HCT116 (cell line): Measurements from ENCODE around the gene BLOC1S5. TPM values are rescaled to one million over a fixed set of nuclear protein-coding genes. Genes with fewer than 3 reads are reported as not detected.

Experiments
- ATAC-seq: fragments of 200-7000 bp; cut with Tn5 transposase; 2 replicates; pipeline ENCODE4 v1.9.1; 2020; ENCODE audit warnings: mild to moderate bottlenecking, moderate library complexity
- BruUV-seq: library from RNA; stranded (reverse); fragments of 400-500 nt; replicated peaks from 2 replicates; lab custom pipeline; 2021; lab: Mats Ljungman, UMichigan
- CTCF ChIA-PET: fragments of 300-600 bp; sonication (Branson Sonifier 250); formaldehyde crosslinking; loops from one replicate; lab custom pipeline; 2021; ENCODE audit warnings: antibody characterized with exemption; lab: Charles Lee
- POLR2A ChIA-PET: fragments of 300-600, 350-600 bp; sonication (Branson Sonifier 250); formaldehyde crosslinking; loops from one replicate; lab custom pipeline; 2021; ENCODE audit warnings: antibody characterized with exemption; lab: Charles Lee
- RAD21 ChIA-PET, 2 experiments: fragments of 300-600 bp; sonication (Branson Sonifier 250); formaldehyde crosslinking; loops; one replicate each; lab custom pipeline; 2023; ENCODE audit warnings: low total read pairs in 2 of 2; ENCODE audit not compliant: uncharacterized antibody in 2 of 2, unreplicated experiment in 2 of 2, low non-redundant PET in 1 of 2; lab: Charles Lee
- DNase-seq: peaks from one replicate; pipeline ENCODE4 v3.0.0-alpha.2; 2010; ENCODE audit warnings: low read depth, low spot score
- H2AFZ ChIP-seq: fragments of 200-600 bp; shearing (Covaris generic), sonication (generic); 2 replicates; pipeline ENCODE4 v1.6.1; 2017; ENCODE audit warnings: low read depth, mixed run types, mixed read lengths, antibody characterized with exemption, low read length; ENCODE audit not compliant: poor library complexity, severe bottlenecking
- H3K27ac ChIP-seq: 2 replicates; pipeline ENCODE4 v1.5.1; 2012; ENCODE audit warnings: low read depth, low read length
- H3K27me3 ChIP-seq: fragments of 200-600 bp; sonication (generic); 2 replicates; pipeline ENCODE4 v1.6.1; 2016; ENCODE audit warnings: mixed run types, low read length, mixed read lengths; ENCODE audit not compliant: insufficient read depth
- H3K36me3 ChIP-seq, 2 experiments: fragments of 200-500 bp in 1 of 2; fragments of 200-600 bp in 1 of 2; sonication (Bioruptor generic) in 1 of 2; sonication (generic) in 1 of 2; 2 replicates each; pipeline versions ENCODE4 v1.5.1 to v1.6.1; 2014 to 2016; ENCODE audit warnings: low read length in 2 of 2, inconsistent platforms in 1 of 2, mixed read lengths in 1 of 2, mixed run types in 1 of 2; ENCODE audit not compliant: insufficient read depth in 2 of 2, control insufficient read depth in 1 of 2
- H3K4me1 ChIP-seq, 2 experiments: fragments of 200-600 bp in 1 of 2; sonication (generic) in 1 of 2; 2 replicates each; pipeline versions ENCODE4 v1.5.1 to v1.6.1; 2012 to 2017; ENCODE audit warnings: low read length in 2 of 2, inconsistent platforms in 1 of 2, mild to moderate bottlenecking in 1 of 2, mixed read lengths in 1 of 2, mixed run types in 1 of 2, moderate library complexity in 1 of 2; ENCODE audit not compliant: insufficient read depth in 2 of 2, control insufficient read depth in 1 of 2
- H3K4me2 ChIP-seq: fragments of 200-600 bp; sonication (generic); 2 replicates; pipeline ENCODE4 v1.6.1; 2017; ENCODE audit warnings: mixed run types, low read length, mixed read lengths
- H3K4me3 ChIP-seq, 2 experiments: fragments of 200-600 bp in 1 of 2; sonication (generic) in 1 of 2; replicated peaks in 1 of 2; 2 replicates each; pipeline ENCODE4 v1.5.1; 2011 to 2016; ENCODE audit warnings: low read length in 2 of 2, control low read depth in 1 of 2, low read depth in 1 of 2, mild to moderate bottlenecking in 1 of 2, mixed read lengths in 1 of 2, mixed run types in 1 of 2
- H3K79me2 ChIP-seq: fragments of 200-600 bp; sonication (generic); 2 replicates; pipeline ENCODE4 v1.6.1; 2017; ENCODE audit warnings: mild to moderate bottlenecking, mixed run types, low read length, moderate library complexity, mixed read lengths; ENCODE audit not compliant: insufficient read depth
- H3K9ac ChIP-seq: fragments of 200-600 bp; sonication (generic); 2 replicates; pipeline ENCODE4 v1.6.1; 2016; ENCODE audit warnings: low read length, mixed read lengths
- H3K9me2 ChIP-seq: fragments of 200-600 bp; sonication (generic), shearing (Covaris generic); 2 replicates; pipeline ENCODE4 v1.6.1; 2017; ENCODE audit warnings: mixed run types, mild to moderate bottlenecking, moderate library complexity; ENCODE audit not compliant: insufficient read depth
- H3K9me3 ChIP-seq, 2 experiments: fragments of 200-500 bp in 1 of 2; fragments of 200-600 bp in 1 of 2; sonication (Bioruptor generic) in 1 of 2; sonication (generic) in 1 of 2; 2 replicates each; pipeline ENCODE4 v1.6.1; 2014 to 2017; ENCODE audit warnings: low read length in 2 of 2, mixed read lengths in 2 of 2, inconsistent platforms in 1 of 2, low read depth in 1 of 2, mild to moderate bottlenecking in 1 of 2, mixed run types in 1 of 2, moderate library complexity in 1 of 2; ENCODE audit not compliant: control insufficient read depth in 1 of 2, insufficient read depth in 1 of 2
- H4K20me1 ChIP-seq: fragments of 200-600 bp; sonication (generic), shearing (Covaris generic); 2 replicates; pipeline ENCODE4 v1.6.1; 2017; ENCODE audit warnings: mixed run types, mild to moderate bottlenecking, moderate library complexity; ENCODE audit not compliant: insufficient read depth
- ATF3 ChIP-seq: IDR thresholded peaks from 2 replicates; pipeline ENCODE4 v1.6.1; 2012
- CBX3 ChIP-seq: IDR thresholded peaks from 2 replicates; pipeline ENCODE4 v1.6.1; 2012; ENCODE audit warnings: low read depth
- CTCF ChIP-seq, 3 experiments: fragments of 200-600 bp in 1 of 3; sonication (generic) in 1 of 3; IDR thresholded peaks in 2 of 3; conservative IDR thresholded peaks in 1 of 3; 2 replicates each; pipeline ENCODE4 v1.5.1; 2012 to 2017; ENCODE audit warnings: low read depth in 2 of 3, low read length in 2 of 3, antibody characterized with exemption in 1 of 3, borderline replicate concordance in 1 of 3, control low read depth in 1 of 3, mild to moderate bottlenecking in 1 of 3, mixed read lengths in 1 of 3, mixed run types in 1 of 3, moderate library complexity in 1 of 3; ENCODE audit not compliant: insufficient read depth in 1 of 3
- EGR1 ChIP-seq: IDR thresholded peaks from 2 replicates; pipeline ENCODE4 v1.6.1; 2012; ENCODE audit warnings: low read depth
- ELF1 ChIP-seq: IDR thresholded peaks from 2 replicates; pipeline ENCODE4 v1.6.1; 2012; ENCODE audit warnings: low read depth, borderline replicate concordance
- FOSL1 ChIP-seq: IDR thresholded peaks from 2 replicates; pipeline ENCODE4 v1.6.1; 2012; ENCODE audit warnings: low read depth
- JUND ChIP-seq: IDR thresholded peaks from 2 replicates; pipeline ENCODE4 v1.6.1; 2012
- POLR2A ChIP-seq: IDR thresholded peaks from 2 replicates; pipeline ENCODE4 v1.7.0; 2011; ENCODE audit warnings: borderline replicate concordance; ENCODE audit not compliant: insufficient read depth, insufficient read length; ENCODE audit errors: extremely low read depth
- POLR2AphosphoS5 ChIP-seq: IDR thresholded peaks from 2 replicates; pipeline ENCODE4 v1.6.1; 2011; ENCODE audit warnings: mild to moderate bottlenecking, low read depth, low read length, moderate library complexity
- RAD21 ChIP-seq: IDR thresholded peaks from 2 replicates; pipeline ENCODE4 v1.6.1; 2012; ENCODE audit warnings: low read depth, mild to moderate bottlenecking
- REST ChIP-seq: IDR thresholded peaks from 2 replicates; pipeline ENCODE4 v1.6.1; 2012; ENCODE audit warnings: low read depth
- SIN3A ChIP-seq: IDR thresholded peaks from 2 replicates; pipeline ENCODE4 v1.6.1; 2012; ENCODE audit warnings: low read depth
- SP1 ChIP-seq: IDR thresholded peaks from 2 replicates; pipeline ENCODE4 v1.6.1; 2012; ENCODE audit warnings: low read depth
- SRF ChIP-seq: IDR thresholded peaks from 2 replicates; pipeline ENCODE4 v1.6.1; 2012; ENCODE audit warnings: low read depth
- TCF7L2 ChIP-seq: IDR thresholded peaks from 2 replicates; pipeline ENCODE4 v1.7.0; 2011; ENCODE audit warnings: borderline replicate concordance, inconsistent platforms; ENCODE audit not compliant: insufficient read depth, insufficient read length; ENCODE audit errors: extremely low read depth
- YY1 ChIP-seq: IDR thresholded peaks from 2 replicates; pipeline ENCODE4 v1.6.1; 2011; ENCODE audit warnings: low read length, low read depth, moderate library complexity, mild to moderate bottlenecking; ENCODE audit not compliant: insufficient replicate concordance; ENCODE audit errors: extremely low read depth
- ZBTB33 ChIP-seq: IDR thresholded peaks from 2 replicates; pipeline ENCODE4 v1.6.1; 2011; ENCODE audit warnings: mild to moderate bottlenecking, low read length, moderate library complexity; ENCODE audit not compliant: insufficient replicate concordance; ENCODE audit errors: extremely low read depth
- ZFX ChIP-seq: fragments of 450-650 bp; IDR thresholded peaks from 2 replicates; pipeline ENCODE4 v1.6.1; 2017
- ZNF274 ChIP-seq: fragments of 200-500 bp; sonication (Bioruptor generic); IDR thresholded peaks from 2 replicates; pipeline ENCODE4 v1.6.1; 2014; ENCODE audit warnings: mild to moderate bottlenecking, low read depth, low read length, inconsistent platforms
- intact Hi-C: fragments of 100-400 bp; cut with micrococcal nuclease; formaldehyde crosslinking; loops from 2 replicates; pipeline ENCODE4 v1.10.0; 2022
- total RNA-seq: library from RNA; stranded (reverse); gene quantifications from one replicate; pipeline ENCODE4 v1.2.1, GENCODE V29; 2021; ENCODE audit not compliant: unreplicated experiment

Gene BLOC1S5
- total RNA-seq, 1 experiment from 2014 or later = 12.0 TPM

GRCh38 chr6:8057793-8058192 lies 6.4 kb downstream of the BLOC1S5 start:
- ChIA-PET CTCF (interaction anchor here (1.0 to 1.8 kb wide), 2 partner anchors 335 kb away, joined by 4 to 15 read pairs; no protein-coding TSS in a partner anchor), POLR2A (no interaction called here), RAD21 (no interaction called here)
- Histone ChIP-seq H3K36me3 (peaks cover 3 to 4% of the 10 kb centered on the region in 2 experiments; a peak in 2 of 4 replicates), H2AFZ (no peak overlapping the region), H3K4me3 (no peak overlapping the region), H3K9ac (no peak overlapping the region), H3K4me1 (no peaks in the 10 kb centered on the region), H3K27ac (no peak overlapping the region), H4K20me1 (no peaks in the 10 kb centered on the region), H3K27me3 (no peaks in the 10 kb centered on the region), H3K4me2 (no peak overlapping the region), H3K9me2 (no peaks in the 10 kb centered on the region), H3K79me2 (no peaks in the 10 kb centered on the region; the same call in 1 of the 2 replicates), H3K9me3 (no peaks in the 10 kb centered on the region)
- DNase-seq (no peak), ATAC-seq (no peak)
- no peak for TF ChIP-seq POLR2AphosphoS5
- TF ChIP-seq JUND = no peak
- TF ChIP-seq ZBTB33 = no peak
- TF ChIP-seq YY1 = no peak
- no peak for TF ChIP-seq ATF3
- TF ChIP-seq SP1 = no peak
- TF ChIP-seq CTCF (IDR thresholded peaks at IDR 0.05 in 2 of 3, conservative IDR thresholded peaks at IDR 0.05 in 1 of 3; ENCODE audit: borderline replicate concordance in 1 of 3, insufficient read depth in 1 of 3, low read depth in 2 of 3, low read length in 2 of 3) = no peak
- no peak for TF ChIP-seq EGR1
- no peak for TF ChIP-seq CBX3
- TF ChIP-seq TCF7L2 = no peak
- TF ChIP-seq FOSL1 = no peak
- no peak for TF ChIP-seq SIN3A
- no peak for TF ChIP-seq ELF1
- no peak for TF ChIP-seq ZNF274
- TF ChIP-seq POLR2A = no peak
- no peak for TF ChIP-seq REST
- TF ChIP-seq ZFX = no peak
- no peak for TF ChIP-seq RAD21
- TF ChIP-seq SRF = no peak
- intact Hi-C loops = no loop called here
- no TSS peak for BruUV-seq
